ENCODE measurements around the gene LRRC8D. TPM values are rescaled to one million over a fixed set of nuclear protein-coding genes. Genes with fewer than 3 reads are reported as not detected.

LRRC8D gene
- total and polyA plus RNA-seq, 9 of the 15 experiments (the other 6 are each of a cell fraction or from before 2014, with no cell fraction given): 3.4 to 53.9 (median 15.9) TPM

DNA sequence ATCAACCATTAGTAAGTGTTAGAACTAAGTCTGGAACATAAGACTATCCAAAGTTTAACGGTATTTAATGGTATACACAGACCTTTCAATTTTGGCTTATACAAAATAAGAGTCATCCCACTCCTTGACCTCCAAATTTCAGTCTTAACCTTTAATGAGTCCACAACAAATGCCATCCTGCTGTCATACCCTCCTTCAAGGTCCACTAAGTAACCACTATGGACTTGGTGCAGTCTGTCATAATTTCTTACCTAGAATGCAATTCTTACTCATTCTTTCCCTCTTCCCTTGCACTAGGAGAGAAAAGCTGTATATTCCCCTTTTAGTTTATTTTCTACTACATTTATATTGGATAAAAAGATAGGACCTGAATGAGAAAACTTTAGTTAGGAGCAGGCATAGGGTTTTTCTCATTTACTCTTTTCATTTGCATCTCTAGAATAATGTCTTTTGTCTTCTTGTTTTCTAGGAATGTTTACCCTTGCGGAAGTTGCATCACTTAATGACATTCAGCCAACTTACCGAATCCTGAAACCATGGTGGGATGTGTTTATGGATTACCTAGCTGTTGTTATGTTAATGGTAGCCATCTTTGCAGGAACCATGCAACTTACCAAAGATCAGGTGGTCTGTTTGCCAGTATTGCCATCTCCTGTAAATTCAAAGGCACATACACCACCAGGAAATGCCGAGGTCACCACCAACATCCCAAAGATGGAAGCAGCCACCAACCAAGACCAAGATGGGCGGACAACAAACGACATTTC is 111.9 kb downstream of the LRRC8D start:
- Histone ChIP-seq H3K9me1 (ENCODE audit: control insufficient read depth, insufficient read depth, low read length) (no peaks in the 10 kb centered on the region), H3K9me3 (replicated peaks; ENCODE audit: control insufficient read depth, insufficient read depth, low read depth, low read length) (no peaks in the 10 kb centered on the region)
- POLR2A ChIA-PET: interaction anchor here (1.5 kb wide), 1 partner anchor 14 kb away, joined by 5 read pairs; no protein-coding TSS in a partner anchor

More for the DNA sequence above, 111.9 kb downstream of the LRRC8D start:
- intact Hi-C loops (cut with micrococcal nuclease): no loop called here
- in situ Hi-C loops (cut with MboI): no loop called here
- H3K4me3 ChIP-seq: no peak overlapping the region
- no peak overlapping the region for H3K9ac ChIP-seq (ENCODE audit: insufficient read depth in 1 of 2, low read depth in 2 of 2, low read length in 2 of 2)
- H3K36me3 ChIP-seq (ENCODE audit: control insufficient read depth, insufficient read depth, low read length): peaks cover 49% of the 10 kb centered on the region
- H4K20me1 ChIP-seq (replicated peaks; ENCODE audit: control insufficient read depth, insufficient read depth, low read length): no peaks in the 10 kb centered on the region
- FAIRE-seq: no peak
- 86% methylated on average over 6 of the region's 6 CpGs for WGBS (ENCODE audit: insufficient coverage, low coverage, missing lambda C conversion rate)
- BruUV-seq (replicated peaks): no TSS peak
- no peak for TF ChIP-seq FOXK1 (CRISPR knock-in tag; IDR thresholded peaks at IDR 0.05; ENCODE audit: borderline replicate concordance)
- TF ChIP-seq GTF2E2 (tag; IDR thresholded peaks at IDR 0.05): no peak
- no peak for TF ChIP-seq ZNF282 (CRISPR knock-in tag; IDR thresholded peaks at IDR 0.05)
- no peak for TF ChIP-seq EWSR1 (IDR thresholded peaks at IDR 0.05; ENCODE audit: borderline replicate concordance, low read depth, partially characterized antibody)
- TF ChIP-seq GABPB1 (CRISPR knock-in tag; IDR thresholded peaks at IDR 0.05): no peak
- TF ChIP-seq, protein P1, sequence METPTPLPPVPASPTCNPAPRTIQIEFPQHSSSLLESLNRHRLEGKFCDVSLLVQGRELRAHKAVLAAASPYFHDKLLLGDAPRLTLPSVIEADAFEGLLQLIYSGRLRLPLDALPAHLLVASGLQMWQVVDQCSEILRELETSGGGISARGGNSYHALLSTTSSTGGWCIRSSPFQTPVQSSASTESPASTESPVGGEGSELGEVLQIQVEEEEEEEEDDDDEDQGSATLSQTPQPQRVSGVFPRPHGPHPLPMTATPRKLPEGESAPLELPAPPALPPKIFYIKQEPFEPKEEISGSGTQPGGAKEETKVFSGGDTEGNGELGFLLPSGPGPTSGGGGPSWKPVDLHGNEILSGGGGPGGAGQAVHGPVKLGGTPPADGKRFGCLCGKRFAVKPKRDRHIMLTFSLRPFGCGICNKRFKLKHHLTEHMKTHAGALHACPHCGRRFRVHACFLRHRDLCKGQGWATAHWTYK (CRISPR knock-in tag; IDR thresholded peaks at IDR 0.05): no peak
- TF ChIP-seq ZNF830 (CRISPR knock-in tag; IDR thresholded peaks at IDR 0.05): no peak
- TF ChIP-seq KLF16 (IDR thresholded peaks at IDR 0.05): no peak
- no peak for TF ChIP-seq HOMEZ (CRISPR knock-in tag; IDR thresholded peaks at IDR 0.05)
- TF ChIP-seq SRF (CRISPR knock-in tag; IDR thresholded peaks at IDR 0.05): no peak
- TF ChIP-seq OTX1 (CRISPR knock-in tag; IDR thresholded peaks at IDR 0.05): no peak
- no peak for ATAC-seq
- H3K4me2 ChIP-seq (ENCODE audit: insufficient read depth, low read length): no peak overlapping the region
- DNase-seq (ENCODE audit: extremely low read depth in 1 of 4, low spot score in 3 of 4): no peak
- CTCF ChIA-PET (ENCODE audit: low intra/inter-chr PET ratio): no interaction called here
- no peaks in the 10 kb centered on the region for H3K27me3 ChIP-seq (ENCODE audit: control insufficient read depth in 2 of 2, insufficient read depth in 2 of 2, low read length in 2 of 2)
- peaks cover 3 to 31% of the 10 kb centered on the region in 2 experiments; a peak in 4 of 5 replicates for H3K4me1 ChIP-seq (replicated peaks in 1 of 2; ENCODE audit: control insufficient read depth in 2 of 2, insufficient read depth in 2 of 2, low read length in 2 of 2)
- H3K79me2 ChIP-seq (ENCODE audit: control insufficient read depth, insufficient read depth, low read length): peaks cover 3% of the 10 kb centered on the region; the same call in 1 of the 3 replicates
- H3K27ac ChIP-seq (ENCODE audit: extremely low read depth, low read depth, low read length): no peak overlapping the region
- no peak overlapping the region for H2AFZ ChIP-seq (ENCODE audit: low read depth, low read length)
